Neural cell (in vitro differentiated cells): ENCODE data around the gene LRP1. TPM values are rescaled to one million over a fixed set of nuclear protein-coding genes. Genes with fewer than 3 reads are reported as not detected.
"Not testable (repeated sequence)": the region's sequence is repeated elsewhere in the genome, so short reads cannot be mapped to it uniquely, and the experiment has no call there.

Experiments
- H2AFZ ChIP-seq: fragments of 200-600, 300-800 bp; sonication (generic), shearing (Covaris generic); 2 replicates; pipeline ENCODE4 v1.6.0; 2014; ENCODE audit warnings: low read depth, mild to moderate bottlenecking, antibody characterized with exemption, low read length, moderate library complexity
- H3F3A ChIP-seq: fragments of 200-600 bp; shearing (Covaris generic); 2 replicates; pipeline ENCODE4 v1.6.1; 2016; ENCODE audit warnings: mild to moderate bottlenecking, moderate library complexity, mixed read lengths, antibody characterized with exemption, low read length; ENCODE audit not compliant: insufficient read depth, poor library complexity, severe bottlenecking
- H3K27ac ChIP-seq: fragments of 200-600, 300-800 bp; sonication (generic), shearing (Covaris generic); 2 replicates; pipeline ENCODE4 v1.5.1; 2014; ENCODE audit warnings: mild to moderate bottlenecking, low read length, moderate library complexity
- H3K27me3 ChIP-seq: fragments of 300-800, 200-600 bp; sonication (generic), shearing (Covaris generic); 2 replicates; pipeline ENCODE4 v1.6.0; 2014; ENCODE audit warnings: mild to moderate bottlenecking, low read depth, low read length, moderate library complexity; ENCODE audit not compliant: insufficient read depth
- H3K36me3 ChIP-seq: fragments of 300-800, 200-600 bp; sonication (generic), shearing (Covaris generic); 2 replicates; pipeline ENCODE4 v1.5.1; 2014; ENCODE audit warnings: mild to moderate bottlenecking, antibody characterized with exemption, low read length, moderate library complexity; ENCODE audit not compliant: insufficient read depth
- H3K4me2 ChIP-seq: fragments of 300-800, 200-600 bp; sonication (generic), shearing (Covaris generic); 2 replicates; pipeline ENCODE4 v1.6.0; 2014; ENCODE audit warnings: mild to moderate bottlenecking, low read length
- H3K4me3 ChIP-seq: fragments of 300-800, 200-600 bp; sonication (generic), shearing (Covaris generic); 2 replicates; pipeline ENCODE4 v1.5.1; 2014; ENCODE audit warnings: mild to moderate bottlenecking, low read length, moderate library complexity
- H3K79me2 ChIP-seq: fragments of 200-600 bp; shearing (Covaris generic); replicated peaks from 2 replicates; pipeline ENCODE4 v1.6.0; 2014; ENCODE audit warnings: mild to moderate bottlenecking, low read length, moderate library complexity; ENCODE audit not compliant: insufficient read depth
- H3K9ac ChIP-seq: fragments of 300-800, 200-600 bp; sonication (generic), shearing (Covaris generic); 2 replicates; pipeline ENCODE4 v1.6.1; 2016; ENCODE audit warnings: mild to moderate bottlenecking, low read length, mixed read lengths
- H3K9me2 ChIP-seq: fragments of 200-600 bp; shearing (Covaris generic); 2 replicates; pipeline ENCODE4 v1.6.1; 2016; ENCODE audit warnings: mild to moderate bottlenecking, low read length, mixed read lengths; ENCODE audit not compliant: insufficient read depth
- H3K9me3 ChIP-seq: fragments of 200-600, 300-800 bp; sonication (generic), shearing (Covaris generic); 2 replicates; pipeline ENCODE4 v1.6.1; 2016; ENCODE audit warnings: mild to moderate bottlenecking, mixed run types, low read length, moderate library complexity, mixed read lengths
- H4K20me1 ChIP-seq: fragments of 200-600 bp; shearing (Covaris generic); 2 replicates; pipeline ENCODE4 v1.6.1; 2016; ENCODE audit warnings: mild to moderate bottlenecking, mixed run types; ENCODE audit not compliant: insufficient read depth
- EP300 ChIP-seq: fragments of 450-650 bp; conservative IDR thresholded peaks from 2 replicates; pipeline ENCODE4 v1.6.1; 2014; ENCODE audit warnings: antibody characterized with exemption, mild to moderate bottlenecking, moderate library complexity; ENCODE audit not compliant: poor library complexity, severe bottlenecking
- EZH2 ChIP-seq: fragments of 200-600, 300-800 bp; shearing (Covaris generic), sonication (generic); IDR thresholded peaks from 2 replicates; pipeline ENCODE4 v1.6.1; 2014; ENCODE audit warnings: antibody characterized with exemption, low read length, borderline replicate concordance, mild to moderate bottlenecking; ENCODE audit not compliant: insufficient read depth, poor library complexity, severe bottlenecking
- MXI1 ChIP-seq: fragments of 450-650 bp; conservative IDR thresholded peaks from 2 replicates; pipeline ENCODE4 v1.6.1; 2014; ENCODE audit warnings: antibody characterized with exemption, mild to moderate bottlenecking; ENCODE audit not compliant: poor library complexity, severe bottlenecking
- POLR2AphosphoS5 ChIP-seq: IDR thresholded peaks from 2 replicates; pipeline ENCODE4 v1.6.1; 2012
- RAD21 ChIP-seq: fragments of 450-650 bp; conservative IDR thresholded peaks from 2 replicates; pipeline ENCODE4 v1.6.1; 2014; ENCODE audit warnings: antibody characterized with exemption, mild to moderate bottlenecking, moderate library complexity
- SMC3 ChIP-seq: fragments of 450-650 bp; conservative IDR thresholded peaks from 2 replicates; pipeline ENCODE4 v1.6.1; 2014; ENCODE audit warnings: antibody characterized with exemption, mild to moderate bottlenecking, moderate library complexity; ENCODE audit not compliant: poor library complexity
- TAF1 ChIP-seq: IDR thresholded peaks from 2 replicates; pipeline ENCODE4 v1.6.1; 2012; ENCODE audit warnings: low read depth
- polyA plus RNA-seq: library from polyadenylated mRNA; depleted of rRNA; stranded (reverse); fragments of >200 nt; gene quantifications from 2 replicates; pipeline ENCODE4 v1.2.3, GENCODE V29; 2014
- TF ChIP-seq, protein P1 (sequence below): IDR thresholded peaks from 2 replicates; pipeline ENCODE4 v1.6.1; 2012; ENCODE audit warnings: borderline replicate concordance
- TF ChIP-seq, protein P2 (sequence below): fragments of 450-650 bp; IDR thresholded peaks from 2 replicates; pipeline ENCODE4 v1.5.1; 2014; ENCODE audit warnings: antibody characterized with exemption, mild to moderate bottlenecking, moderate library complexity; ENCODE audit not compliant: poor library complexity, severe bottlenecking

The LRP1 gene
- polyA plus RNA-seq, 1 donor from 2014 or later: 18.2 TPM

DNA sequence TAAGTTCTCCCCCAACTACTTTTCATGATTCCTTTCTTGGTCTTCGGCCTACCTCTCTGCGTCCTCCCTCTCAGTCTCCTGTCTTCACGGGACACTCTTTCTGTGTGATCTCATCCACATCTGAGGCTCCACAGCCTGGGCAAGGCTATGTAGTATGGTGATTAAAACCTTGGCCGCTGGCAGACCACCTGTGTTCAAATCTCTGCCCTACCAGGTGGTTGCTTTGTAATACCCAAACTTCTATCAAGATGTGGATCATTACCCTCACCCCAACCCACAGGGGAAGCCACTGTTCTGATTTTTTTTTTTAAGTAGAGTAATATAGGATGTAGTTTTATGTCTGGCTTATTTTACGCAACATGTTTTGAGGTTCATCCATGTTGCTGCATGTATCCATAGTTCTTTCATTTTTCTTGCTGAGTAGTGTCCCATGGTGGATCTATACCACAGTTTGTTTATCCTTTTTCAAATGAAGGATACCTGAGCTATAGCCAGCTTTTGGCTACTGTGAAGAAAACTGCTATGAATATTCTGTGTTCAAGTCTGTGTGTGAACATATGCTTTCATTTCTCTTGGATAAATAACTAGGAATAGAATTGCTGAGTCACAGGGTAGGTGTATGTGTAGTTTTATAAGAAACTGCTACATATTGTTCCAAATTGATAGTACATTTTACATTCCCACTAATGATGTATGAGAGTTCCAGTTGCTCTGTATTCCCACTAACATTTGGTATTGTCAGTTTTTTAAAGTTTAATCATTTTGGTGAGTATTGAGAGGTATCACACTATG is 8.8 kb upstream of the LRP1 start:
- Histone ChIP-seq H3K9me3 (no peaks in the 10 kb centered on the region), H3K79me2 (no peaks in the 10 kb centered on the region), H2AFZ (no peak overlapping the region), H3K36me3 (no peaks in the 10 kb centered on the region), H3F3A (no peaks in the 10 kb centered on the region), H3K9me2 (no peaks in the 10 kb centered on the region), H3K27ac (no peak overlapping the region), H4K20me1 (no peaks in the 10 kb centered on the region), H3K4me3 (no peak overlapping the region), H3K9ac (no peak overlapping the region), H3K27me3 (no peaks in the 10 kb centered on the region), H3K4me2 (no peak overlapping the region)
- no peak for TF ChIP-seq TAF1
- no peak for TF ChIP-seq EP300
- TF ChIP-seq MXI1: no peak
- no peak for TF ChIP-seq SMC3
- no peak for TF ChIP-seq RAD21
- no peak for TF ChIP-seq POLR2AphosphoS5
- TF ChIP-seq, protein P1, sequence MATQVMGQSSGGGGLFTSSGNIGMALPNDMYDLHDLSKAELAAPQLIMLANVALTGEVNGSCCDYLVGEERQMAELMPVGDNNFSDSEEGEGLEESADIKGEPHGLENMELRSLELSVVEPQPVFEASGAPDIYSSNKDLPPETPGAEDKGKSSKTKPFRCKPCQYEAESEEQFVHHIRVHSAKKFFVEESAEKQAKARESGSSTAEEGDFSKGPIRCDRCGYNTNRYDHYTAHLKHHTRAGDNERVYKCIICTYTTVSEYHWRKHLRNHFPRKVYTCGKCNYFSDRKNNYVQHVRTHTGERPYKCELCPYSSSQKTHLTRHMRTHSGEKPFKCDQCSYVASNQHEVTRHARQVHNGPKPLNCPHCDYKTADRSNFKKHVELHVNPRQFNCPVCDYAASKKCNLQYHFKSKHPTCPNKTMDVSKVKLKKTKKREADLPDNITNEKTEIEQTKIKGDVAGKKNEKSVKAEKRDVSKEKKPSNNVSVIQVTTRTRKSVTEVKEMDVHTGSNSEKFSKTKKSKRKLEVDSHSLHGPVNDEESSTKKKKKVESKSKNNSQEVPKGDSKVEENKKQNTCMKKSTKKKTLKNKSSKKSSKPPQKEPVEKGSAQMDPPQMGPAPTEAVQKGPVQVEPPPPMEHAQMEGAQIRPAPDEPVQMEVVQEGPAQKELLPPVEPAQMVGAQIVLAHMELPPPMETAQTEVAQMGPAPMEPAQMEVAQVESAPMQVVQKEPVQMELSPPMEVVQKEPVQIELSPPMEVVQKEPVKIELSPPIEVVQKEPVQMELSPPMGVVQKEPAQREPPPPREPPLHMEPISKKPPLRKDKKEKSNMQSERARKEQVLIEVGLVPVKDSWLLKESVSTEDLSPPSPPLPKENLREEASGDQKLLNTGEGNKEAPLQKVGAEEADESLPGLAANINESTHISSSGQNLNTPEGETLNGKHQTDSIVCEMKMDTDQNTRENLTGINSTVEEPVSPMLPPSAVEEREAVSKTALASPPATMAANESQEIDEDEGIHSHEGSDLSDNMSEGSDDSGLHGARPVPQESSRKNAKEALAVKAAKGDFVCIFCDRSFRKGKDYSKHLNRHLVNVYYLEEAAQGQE: no peak
- TF ChIP-seq, protein P2, sequence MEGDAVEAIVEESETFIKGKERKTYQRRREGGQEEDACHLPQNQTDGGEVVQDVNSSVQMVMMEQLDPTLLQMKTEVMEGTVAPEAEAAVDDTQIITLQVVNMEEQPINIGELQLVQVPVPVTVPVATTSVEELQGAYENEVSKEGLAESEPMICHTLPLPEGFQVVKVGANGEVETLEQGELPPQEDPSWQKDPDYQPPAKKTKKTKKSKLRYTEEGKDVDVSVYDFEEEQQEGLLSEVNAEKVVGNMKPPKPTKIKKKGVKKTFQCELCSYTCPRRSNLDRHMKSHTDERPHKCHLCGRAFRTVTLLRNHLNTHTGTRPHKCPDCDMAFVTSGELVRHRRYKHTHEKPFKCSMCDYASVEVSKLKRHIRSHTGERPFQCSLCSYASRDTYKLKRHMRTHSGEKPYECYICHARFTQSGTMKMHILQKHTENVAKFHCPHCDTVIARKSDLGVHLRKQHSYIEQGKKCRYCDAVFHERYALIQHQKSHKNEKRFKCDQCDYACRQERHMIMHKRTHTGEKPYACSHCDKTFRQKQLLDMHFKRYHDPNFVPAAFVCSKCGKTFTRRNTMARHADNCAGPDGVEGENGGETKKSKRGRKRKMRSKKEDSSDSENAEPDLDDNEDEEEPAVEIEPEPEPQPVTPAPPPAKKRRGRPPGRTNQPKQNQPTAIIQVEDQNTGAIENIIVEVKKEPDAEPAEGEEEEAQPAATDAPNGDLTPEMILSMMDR: no peak
- TF ChIP-seq EZH2: no peak

DNA sequence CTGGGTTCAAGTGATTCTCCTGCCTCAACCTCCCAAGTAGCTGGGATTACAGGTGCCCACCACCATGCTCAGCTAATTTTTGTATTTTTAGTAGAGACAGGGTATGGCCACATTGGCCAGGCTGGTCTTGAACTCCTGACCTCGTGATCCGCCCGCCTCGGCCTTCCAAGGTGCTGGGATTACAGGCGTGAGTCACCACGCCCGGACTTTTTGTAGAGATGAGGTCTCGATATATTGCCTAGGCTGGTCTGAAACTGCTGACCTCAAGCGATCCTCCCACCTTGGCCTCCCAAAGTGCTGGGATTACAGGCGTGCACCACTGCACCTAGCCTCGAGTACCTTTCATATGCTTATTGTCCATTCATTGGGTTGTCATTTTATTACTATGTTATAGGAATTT is 7.6 kb upstream of the LRP1 start:
- H3K4me3 ChIP-seq, H3K27ac ChIP-seq, H3K9ac ChIP-seq, H3K9me2 ChIP-seq, H2AFZ ChIP-seq, H3K4me2 ChIP-seq, H4K20me1 ChIP-seq, H3K36me3 ChIP-seq, H3K9me3 ChIP-seq, H3K79me2 ChIP-seq, H3F3A ChIP-seq, H3K27me3 ChIP-seq: not testable (repeated sequence)
